Inferior parietal cortex (tissue), 1 donor: Measurements from ENCODE around the gene ATXN1.

Source experiments
- DNase-seq: peaks from one replicate; pipeline ENCODE4 v3.0.0-alpha.2; 2016; ENCODE audit errors: extremely low spot score

ATXN1 gene

DNA sequence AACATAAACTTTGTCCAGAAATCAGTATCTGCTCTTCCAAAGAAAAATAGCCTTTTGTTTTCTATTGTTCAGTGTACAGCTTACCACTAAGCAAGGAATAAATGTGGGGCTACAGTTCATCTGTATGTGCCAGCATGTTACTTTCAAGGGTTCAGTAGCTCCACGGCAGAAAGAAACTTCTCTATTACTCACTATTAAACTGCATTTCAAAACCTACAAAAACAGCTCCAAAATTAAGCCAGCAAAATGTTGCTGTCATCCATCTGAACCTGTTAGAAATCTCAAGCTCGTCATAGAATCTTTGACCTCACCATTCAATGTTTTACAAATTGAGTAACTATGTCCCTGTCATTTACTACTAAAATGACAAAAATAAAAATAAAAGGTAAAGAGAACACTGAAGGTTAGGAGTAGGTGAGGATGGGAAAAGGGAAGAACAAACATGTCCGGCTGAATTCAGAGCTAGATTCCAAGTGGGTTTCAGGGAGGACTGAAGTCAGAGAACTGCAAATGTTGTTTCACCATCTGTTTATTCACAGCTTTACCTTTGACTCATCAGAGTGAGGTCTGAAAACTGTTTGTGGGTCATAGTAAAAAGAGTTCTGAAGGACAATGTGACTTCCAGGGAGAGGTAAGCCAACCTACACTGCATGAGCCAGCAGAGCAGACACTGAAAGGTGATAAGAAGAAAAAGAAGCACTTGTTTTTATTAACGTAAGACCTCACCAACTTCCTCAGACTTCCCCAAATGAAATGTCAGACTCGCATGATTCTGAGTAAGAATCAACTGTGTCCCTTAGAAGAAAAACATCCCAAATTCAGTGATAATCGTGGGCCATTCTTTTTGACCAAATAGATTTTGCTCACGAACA, 62.0 kb downstream of the ATXN1 start:
- no peak for DNase-seq

DNA sequence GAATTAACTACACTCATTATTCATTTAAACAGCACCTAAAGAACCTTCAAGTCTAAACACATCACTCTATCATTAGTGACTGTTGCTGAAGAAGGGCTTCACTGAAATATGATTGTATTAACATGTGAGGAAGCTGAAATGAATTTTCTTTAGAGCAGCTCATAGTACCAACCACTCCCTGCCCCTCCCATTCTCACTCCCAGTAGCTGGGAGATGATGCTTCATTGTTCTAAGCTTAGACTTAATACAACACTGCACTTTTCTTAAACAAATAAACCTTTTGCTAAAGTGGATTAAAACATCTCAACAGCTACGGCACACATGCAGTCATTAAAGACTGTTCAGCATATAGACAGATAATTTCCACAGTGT, 63.1 kb downstream of the ATXN1 start:
- no peak for DNase-seq

GRCh38 chr6:16697437-16698161, 63.7 kb downstream of the ATXN1 start:
- no peak for DNase-seq

DNA sequence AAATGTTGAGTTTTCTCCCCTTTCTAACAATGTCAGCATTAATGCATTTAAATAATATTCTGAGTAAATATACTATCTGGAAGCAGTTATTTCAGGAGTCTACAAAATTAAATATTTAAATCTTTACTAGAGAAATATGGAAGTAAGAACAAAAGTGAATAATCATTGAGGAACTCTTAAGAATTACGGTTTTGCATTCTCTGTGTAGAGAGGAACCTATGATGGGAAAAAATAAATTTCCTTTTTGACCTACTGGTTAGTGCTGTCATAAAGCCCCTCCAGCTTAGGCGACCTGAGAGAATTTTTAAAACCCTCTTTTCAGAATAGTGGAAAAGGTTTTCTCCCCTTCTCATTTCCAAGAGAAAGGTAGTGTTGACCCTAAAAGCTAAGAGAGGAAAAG, 64.8 kb downstream of the ATXN1 start:
- no peak for DNase-seq

DNA sequence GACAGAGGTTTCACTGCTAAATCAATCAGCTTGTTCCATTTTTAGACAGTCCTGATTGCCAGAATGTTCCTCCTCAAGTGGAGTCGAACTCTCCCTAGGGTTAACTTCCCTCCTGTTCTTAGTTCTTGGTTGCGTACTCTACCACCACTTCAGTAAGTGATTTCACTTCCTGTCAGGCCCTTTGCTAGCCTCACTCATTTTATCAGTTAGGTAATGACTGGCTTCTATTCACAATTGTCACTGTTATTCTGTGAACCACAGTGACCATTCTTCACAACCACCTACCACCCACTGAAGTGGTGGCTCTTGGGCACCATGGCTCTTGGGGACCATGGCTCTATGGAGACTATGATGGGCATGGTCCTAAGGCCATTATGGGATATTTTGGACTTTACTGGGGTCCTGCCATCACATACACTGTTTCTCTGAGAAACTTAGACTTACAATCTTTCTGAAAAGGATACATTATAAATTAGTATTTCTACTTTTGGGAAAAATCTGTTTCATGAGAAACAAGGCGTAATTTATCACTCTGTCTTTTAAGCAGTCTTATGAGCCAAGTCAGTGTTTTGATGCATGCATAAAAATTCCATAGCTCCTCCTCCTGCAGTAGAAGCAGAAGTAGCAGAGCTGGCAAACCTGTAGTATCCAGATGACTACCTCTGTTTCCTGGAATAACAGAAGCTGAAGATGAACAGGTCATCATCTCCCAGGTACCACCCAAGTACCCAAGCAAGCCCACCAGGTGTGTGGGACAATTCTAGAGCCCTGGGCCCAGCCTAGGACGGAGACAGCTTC, 66.3 kb downstream of the ATXN1 start:
- no peak for DNase-seq

GRCh38 chr6:16691324-16691723, 69.9 kb downstream of the ATXN1 start:
- no peak for DNase-seq

DNA sequence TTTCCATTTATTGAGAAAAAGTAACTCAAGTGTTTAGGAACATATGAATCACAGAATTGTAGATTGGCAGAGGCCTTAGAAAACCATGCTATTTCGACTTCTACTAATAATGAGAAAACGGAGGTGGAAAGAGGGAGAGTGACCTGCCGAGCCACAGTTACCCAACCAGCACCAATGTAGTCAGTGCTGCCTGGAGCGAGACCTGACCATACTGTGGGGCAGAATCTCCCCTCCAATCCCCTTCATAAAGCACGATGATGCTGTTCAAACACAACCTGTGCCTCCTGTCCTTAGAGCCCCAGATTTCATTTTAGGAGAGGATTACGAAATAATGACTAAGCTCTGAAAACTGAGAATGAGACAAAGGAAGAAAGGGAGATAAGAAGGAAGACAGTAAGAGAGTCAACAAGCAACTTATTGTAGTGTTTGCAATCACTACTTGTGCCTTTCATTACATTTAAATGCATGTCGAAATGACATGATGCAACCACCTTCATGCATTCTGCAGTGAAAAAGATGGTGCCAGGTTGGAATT, 70.6 kb downstream of the ATXN1 start:
- no peak for DNase-seq

DNA sequence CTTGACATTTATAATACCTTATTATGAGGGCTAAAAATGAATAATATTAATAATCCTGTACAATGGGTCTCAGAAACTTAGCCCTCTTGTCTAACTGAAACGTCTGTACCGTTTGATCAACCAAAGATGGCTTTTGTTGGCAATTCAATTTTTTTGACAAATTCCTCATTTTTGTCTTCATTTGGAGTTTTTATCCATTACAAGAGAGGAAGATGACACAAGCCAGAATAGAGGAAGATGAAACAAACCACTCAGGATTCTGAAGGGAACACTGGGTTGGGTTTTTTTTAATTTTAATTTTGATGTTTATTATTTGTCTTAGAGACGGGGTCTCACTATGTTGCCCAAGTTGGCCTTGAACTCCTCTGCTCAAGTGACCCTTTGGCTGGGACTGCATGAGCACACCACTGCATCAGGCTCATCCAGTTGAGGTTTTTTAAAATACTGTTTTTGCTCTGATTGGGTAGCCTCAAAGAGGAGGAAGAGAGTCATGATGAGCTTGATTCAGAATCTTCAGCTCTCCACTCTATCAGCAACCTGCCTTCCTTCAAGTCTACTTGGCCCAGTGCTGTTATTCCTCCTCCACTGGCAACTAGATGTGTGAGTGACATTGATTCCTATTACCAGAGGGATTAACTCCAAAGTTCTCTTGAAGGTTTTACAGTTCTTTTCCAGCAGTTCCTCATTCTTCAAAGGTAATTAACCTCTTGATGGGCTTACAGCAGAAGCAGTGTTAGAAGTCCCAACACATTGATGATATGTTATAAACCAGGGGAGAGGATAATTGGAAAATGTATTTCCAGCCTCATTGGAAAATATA, 71.3 kb downstream of the ATXN1 start:
- no peak for DNase-seq

DNA sequence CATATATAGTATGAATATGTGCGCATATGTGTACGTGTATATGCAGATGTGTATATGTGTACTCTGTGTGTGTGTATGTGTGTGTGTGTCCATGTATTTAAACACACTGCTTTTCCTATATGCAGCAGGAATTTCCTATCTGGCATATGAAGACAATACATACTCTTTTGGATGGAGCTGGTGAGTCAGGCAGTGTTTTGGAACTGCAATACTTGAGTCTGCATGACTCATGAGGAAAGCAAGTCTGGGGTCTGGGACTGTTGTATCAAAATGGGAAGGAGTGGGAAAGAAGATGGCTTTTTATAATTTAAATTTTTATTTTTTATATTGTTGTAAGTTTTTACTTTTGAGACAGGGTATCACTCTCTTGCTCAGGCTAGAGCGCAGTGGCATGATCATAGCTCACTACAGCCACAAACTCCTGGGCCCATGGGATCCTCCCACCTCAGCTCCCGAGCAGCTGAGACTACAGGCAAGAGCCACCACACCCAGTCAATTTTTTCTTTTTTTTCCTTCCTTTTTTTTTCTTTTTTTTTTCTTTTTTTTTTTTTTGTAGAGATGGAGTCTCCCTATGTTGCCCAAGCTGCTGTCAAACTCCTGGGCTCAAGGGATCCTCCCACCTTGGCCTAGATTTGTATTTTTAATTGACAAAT, 72.2 kb downstream of the ATXN1 start:
- no peak for DNase-seq

DNA sequence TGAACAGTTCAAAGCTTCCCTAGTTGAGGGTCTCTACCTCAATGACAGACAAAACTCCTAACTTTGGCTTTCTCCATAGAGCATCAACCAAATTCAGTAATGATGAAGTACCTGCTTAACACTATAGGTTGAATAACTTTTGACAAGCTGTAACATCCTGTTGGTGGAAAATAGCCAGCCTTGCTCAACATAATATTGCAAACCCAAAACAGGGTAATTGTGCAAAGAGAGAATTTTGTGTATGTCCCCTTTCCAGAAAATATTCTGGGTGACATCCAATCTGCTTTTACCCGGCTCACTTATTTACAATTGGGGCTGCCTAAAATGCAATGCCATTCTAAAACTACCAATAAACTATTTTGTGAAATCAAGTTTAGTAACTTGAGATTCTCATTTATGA, 72.8 kb downstream of the ATXN1 start:
- no peak for DNase-seq

DNA sequence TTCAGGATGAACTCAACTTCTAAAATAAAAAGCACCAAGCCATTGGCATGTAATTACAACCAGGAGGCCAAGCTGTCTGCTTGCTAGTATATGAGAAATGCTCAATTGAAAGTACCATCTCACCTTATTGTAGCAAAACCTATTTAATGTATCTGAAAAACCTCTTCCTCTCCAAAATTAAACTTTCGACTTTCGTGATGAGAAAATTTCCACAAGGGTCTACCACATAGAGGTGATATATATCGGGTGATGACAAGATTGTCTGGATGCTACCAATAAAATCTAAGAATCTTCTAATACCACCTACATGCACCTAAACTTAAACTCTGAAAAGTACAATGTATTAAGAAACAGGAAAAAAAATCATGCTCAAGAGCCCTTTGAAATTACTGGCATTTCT, 74.2 kb downstream of the ATXN1 start:
- DNase-seq, result no peak

GRCh38 chr6:16684896-16685554, 76.2 kb downstream of the ATXN1 start:
- no peak for DNase-seq

DNA sequence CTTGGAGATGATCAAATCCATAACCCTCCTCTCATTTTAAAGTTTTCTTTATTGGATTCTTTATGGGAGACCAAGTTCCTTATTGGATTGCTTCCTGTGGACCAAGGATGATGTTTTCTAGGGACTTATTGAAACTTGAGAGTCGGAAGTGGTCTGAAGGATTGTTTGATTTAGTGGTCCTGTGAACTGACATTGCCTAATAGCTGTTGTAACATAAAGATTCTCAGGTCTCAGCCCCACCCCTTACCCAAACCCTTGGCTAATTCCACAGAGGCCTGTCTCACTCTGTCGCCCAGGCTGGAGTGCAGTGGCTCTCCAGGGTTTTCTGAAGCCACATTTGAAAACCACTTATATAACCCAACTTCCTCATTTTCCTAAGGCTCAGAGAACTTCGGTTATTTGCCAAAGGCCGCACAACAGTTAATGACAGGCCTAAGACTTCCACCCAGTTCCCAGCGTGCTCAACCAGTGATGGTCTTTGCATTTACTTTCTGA, 77.0 kb downstream of the ATXN1 start:
- no peak for DNase-seq

DNA sequence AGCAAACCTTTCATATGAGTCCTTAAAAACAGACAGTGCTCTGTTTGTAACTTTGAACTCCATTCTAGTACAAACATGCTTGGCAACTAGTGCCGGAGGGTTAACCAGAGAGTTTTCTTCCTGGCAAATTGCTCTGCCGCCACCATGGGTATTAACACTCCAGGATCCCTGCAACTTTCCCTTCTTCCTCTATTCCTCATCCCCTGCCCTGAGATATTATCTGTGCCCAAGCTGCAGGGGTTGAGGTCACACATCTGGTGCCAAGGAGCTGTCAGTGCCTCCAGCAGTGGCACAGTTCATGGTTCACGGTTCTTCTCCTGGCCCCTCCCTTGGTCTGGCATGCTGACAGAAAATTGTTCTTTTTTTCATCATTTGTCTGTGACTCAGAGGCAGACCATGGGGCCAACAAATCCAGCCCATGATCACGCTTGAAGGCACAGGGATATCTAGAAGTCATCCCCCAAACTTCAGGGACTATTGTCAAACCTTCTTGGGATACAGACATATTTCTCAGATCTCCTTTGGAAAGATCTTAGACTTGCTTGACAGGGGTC, 77.5 kb downstream of the ATXN1 start:
- DNase-seq, result no peak

DNA sequence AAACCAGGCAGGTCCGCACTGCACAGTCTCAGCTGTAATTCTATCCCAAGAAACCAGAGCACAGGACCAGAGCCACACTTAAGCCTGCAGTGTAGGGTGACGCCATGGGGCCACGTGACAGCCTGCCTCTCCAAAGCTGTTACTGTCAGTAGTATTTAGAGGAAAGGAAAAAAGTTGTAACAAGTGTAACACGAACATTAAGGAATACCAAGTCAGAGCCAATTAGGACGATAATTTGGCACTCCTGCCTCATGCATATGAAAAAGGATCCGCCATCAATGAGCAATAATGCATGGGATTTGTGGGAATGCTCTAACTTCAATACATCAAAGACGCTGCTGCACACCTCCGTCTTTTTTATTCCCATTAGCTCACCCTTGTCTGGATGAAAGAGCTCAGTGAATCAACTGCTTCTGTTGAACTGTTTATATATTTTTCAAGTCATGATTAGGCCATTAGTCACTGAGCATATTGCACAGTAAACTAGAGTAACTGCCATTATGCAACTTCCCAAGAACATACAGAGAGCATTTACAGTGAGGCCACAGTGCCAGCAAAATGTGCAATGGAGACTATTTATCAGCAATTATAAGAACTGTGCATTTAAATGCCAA, 79.9 kb downstream of the ATXN1 start:
- no peak for DNase-seq

DNA sequence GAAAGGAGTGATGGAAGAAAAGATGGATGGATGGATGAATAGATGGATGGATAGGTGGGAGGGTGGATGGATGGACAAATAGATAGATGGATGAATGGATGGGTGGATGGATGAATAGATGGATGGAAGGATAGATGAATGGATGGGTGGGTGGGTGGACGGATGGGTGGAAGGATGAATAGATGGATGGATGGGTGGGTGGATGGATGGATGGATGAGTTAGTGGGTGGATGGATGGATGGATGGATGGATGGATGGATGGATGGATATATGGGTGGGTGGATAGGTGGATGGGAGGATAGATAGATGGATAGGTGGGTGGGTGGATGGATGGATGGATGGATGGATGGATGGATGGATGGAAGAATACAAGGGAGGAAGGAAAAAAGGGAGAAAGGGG, 82.2 kb downstream of the ATXN1 start:
- DNase-seq, result no peak

GRCh38 chr6:16677458-16677857, 83.8 kb downstream of the ATXN1 start:
- no peak for DNase-seq

DNA sequence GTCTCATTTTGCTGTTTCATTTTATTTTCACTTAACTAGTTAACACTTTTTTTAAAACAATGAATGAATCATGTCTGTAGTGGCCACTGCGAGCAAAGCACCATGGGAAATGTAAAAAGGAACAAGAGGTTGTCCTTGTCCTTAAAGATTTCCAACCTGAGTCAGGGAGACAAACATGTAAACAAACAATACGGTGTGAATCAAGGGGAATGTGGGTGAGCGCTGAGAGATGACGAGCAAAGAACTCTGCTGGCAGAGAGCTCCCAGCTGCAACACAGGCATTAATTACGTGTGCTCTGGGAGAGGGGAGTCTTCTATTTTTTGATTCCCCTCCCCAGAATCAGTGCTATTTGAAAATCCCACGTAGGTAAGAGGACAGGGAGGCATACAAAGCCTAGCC, 84.3 kb downstream of the ATXN1 start:
- DNase-seq, result no peak

- DNase-seq, result no peak
Measured at GRCh38 chr6:16676376-16676775, 84.9 kb downstream of the ATXN1 start.
